Natural killer cell (primary cell): ENCODE data around the gene CCNQ. TPM values are rescaled to one million over a fixed set of nuclear protein-coding genes. Genes with fewer than 3 reads are reported as not detected.

ENCODE experiments used
- ATAC-seq, 3 donors: fragments of 150-1000 bp in 2 of 3; fragments of 200-7000 bp in 1 of 3; cut with Tn5 transposase; 1 replicate in 1 of 3; 2 replicates in 2 of 3; pipeline ENCODE4 v1.10.0; 2021; ENCODE audit warnings: mild to moderate bottlenecking in 2 of 3, moderate library complexity in 2 of 3
- DNase-seq, 2 donors: peaks; one replicate each; pipeline versions ENCODE4 v3.0.0 to v3.0.0-alpha.2; 2013 to 2021; ENCODE audit warnings: mixed read lengths in 1 of 2
- H3K27ac ChIP-seq: one replicate; pipeline ENCODE4 v1.5.1; 2013; ENCODE audit warnings: mild to moderate bottlenecking, low read length
- H3K27me3 ChIP-seq: one replicate; pipeline ENCODE4 v1.6.1; 2013; ENCODE audit warnings: low read length; ENCODE audit not compliant: control insufficient read depth, insufficient read depth
- H3K36me3 ChIP-seq: one replicate; pipeline ENCODE4 v1.6.1; 2013; ENCODE audit warnings: low read length; ENCODE audit not compliant: control insufficient read depth, insufficient read depth
- H3K4me1 ChIP-seq: one replicate; pipeline ENCODE4 v1.6.1; 2013; ENCODE audit warnings: low read length; ENCODE audit not compliant: control insufficient read depth, insufficient read depth
- H3K4me3 ChIP-seq: one replicate; pipeline ENCODE4 v1.5.1; 2013; ENCODE audit warnings: low read length
- H3K9me3 ChIP-seq: one replicate; pipeline ENCODE4 v1.6.1; 2013; ENCODE audit warnings: low read length; ENCODE audit not compliant: control insufficient read depth, insufficient read depth
- H3K27ac Mint-ChIP-seq, 2 donors: one replicate each; pipeline ENCODE4 v1.8.0; 2022; ENCODE audit warnings: mild to moderate bottlenecking in 2 of 2, mixed read lengths in 2 of 2, moderate library complexity in 1 of 2
- H3K27me3 Mint-ChIP-seq, 2 donors: one replicate each; pipeline ENCODE4 v1.8.0; 2022; ENCODE audit warnings: low read depth in 2 of 2, mixed read lengths in 2 of 2
- H3K36me3 Mint-ChIP-seq: one replicate; pipeline ENCODE4 v1.8.0; 2022; ENCODE audit warnings: mixed read lengths
- H3K4me1 Mint-ChIP-seq, 2 donors: one replicate each; pipeline ENCODE4 v1.8.0; 2022; ENCODE audit warnings: mixed read lengths in 2 of 2
- H3K4me3 Mint-ChIP-seq: one replicate; pipeline ENCODE4 v1.8.0; 2022; ENCODE audit warnings: mild to moderate bottlenecking, moderate library complexity, mixed read lengths
- H3K9me3 Mint-ChIP-seq, 2 donors: one replicate each; pipeline ENCODE4 v1.8.0; 2022; ENCODE audit warnings: mixed read lengths in 2 of 2
- CTCF ChIP-seq: fragments of 200-600 bp; IDR thresholded peaks from one replicate; pipeline ENCODE4 v1.8.0; 2022; ENCODE audit warnings: antibody characterized with exemption
- WGBS: methylation state at CpG from one replicate; pipeline ENCODE4 v1.1.7; 2013; ENCODE audit warnings: missing lambda C conversion rate; ENCODE audit not compliant: insufficient coverage; 5-methylcytosine and 5-hydroxymethylcytosine counted together
- intact Hi-C: fragments of 100-400 bp; cut with micrococcal nuclease; formaldehyde crosslinking; loops from one replicate; pipeline ENCODE4 v1.14.2; 2022
- total RNA-seq, 4 donors: library from RNA; stranded (reverse); fragments of 120-200 nt in 1 of 4; gene quantifications; one replicate each; pipeline versions ENCODE4 v1.2.3 to v1.2.4, GENCODE V29; 2013 to 2022

Gene CCNQ
- total RNA-seq, 3 donors from 2014 or later (not counting 1 experiment from before 2014, with no cell fraction given), result 9.0 to 17.2 (median 12.5) TPM

DNA sequence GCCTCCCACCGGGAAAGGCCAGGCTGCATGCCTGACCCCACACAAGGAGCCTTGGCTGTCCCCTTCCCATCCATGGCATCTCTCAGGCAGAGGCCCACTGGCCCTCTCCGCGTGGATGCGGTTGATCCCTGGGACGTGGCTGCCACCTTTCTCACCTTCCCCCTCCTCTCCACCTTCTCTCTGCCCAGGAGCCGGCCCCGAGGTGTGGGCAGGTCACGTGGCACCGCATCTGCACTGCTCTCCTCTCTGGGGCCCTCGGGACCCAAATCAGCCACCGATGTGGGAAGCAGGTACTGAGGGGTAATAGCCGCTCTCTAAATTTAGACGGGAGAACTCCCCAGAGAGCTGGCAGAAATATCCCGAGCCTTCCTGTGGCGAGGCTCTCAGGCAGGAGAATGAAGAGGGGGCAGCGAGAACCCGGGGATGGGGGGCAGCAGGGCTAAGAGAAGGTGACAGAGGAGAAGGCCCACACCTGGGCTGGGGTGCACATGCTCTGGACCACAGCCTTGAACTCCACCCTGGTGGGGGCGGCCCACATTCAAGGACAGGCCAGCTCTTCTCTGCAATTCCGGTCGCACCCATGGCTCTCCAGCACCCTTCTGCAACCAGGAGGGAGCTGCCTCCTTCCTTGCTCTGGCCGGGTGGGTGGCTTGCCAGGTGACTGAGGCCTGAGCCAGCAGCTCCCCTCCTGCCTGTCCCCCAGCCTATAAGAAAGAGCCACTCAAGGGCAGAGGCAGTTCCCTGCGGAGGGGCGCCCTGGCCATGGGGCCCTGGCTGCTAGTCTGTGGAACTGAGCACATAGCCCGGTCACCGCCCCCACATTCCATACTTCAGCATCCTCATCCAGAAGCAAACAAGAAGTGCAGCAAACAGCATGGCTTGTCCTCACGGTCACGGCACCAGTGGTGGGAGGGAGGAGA, 38.4 kb upstream of the CCNQ start:
- no peaks in the 10 kb centered on the region for H3K9me3 ChIP-seq
- H3K4me1 ChIP-seq, result no peaks in the 10 kb centered on the region
- no peak overlapping the region for H3K4me3 ChIP-seq
- ATAC-seq, result no peak
- no peaks in the 10 kb centered on the region for H3K36me3 ChIP-seq
- no peak overlapping the region for H3K27ac ChIP-seq
- H3K27me3 ChIP-seq, result no peaks in the 10 kb centered on the region
- H3K36me3 Mint-ChIP-seq, result no peaks in the 10 kb centered on the region
- WGBS, result 89% methylated on average over 19 of the region's 27 CpGs
- H3K27me3 Mint-ChIP-seq, result peaks cover 0 to 3% of the 10 kb centered on the region in 2 donors
- intact Hi-C loops, result no loop called here
- H3K4me1 Mint-ChIP-seq, result no peaks in the 10 kb centered on the region
- H3K4me3 Mint-ChIP-seq, result no peak overlapping the region
- no peaks in the 10 kb centered on the region for H3K9me3 Mint-ChIP-seq
- no peak for TF ChIP-seq CTCF
- no peak for DNase-seq
- H3K27ac Mint-ChIP-seq, result no peak overlapping the region

- TF ChIP-seq CTCF, result no peak
- Histone ChIP-seq H3K36me3 (no peaks in the 10 kb centered on the region), H3K27me3 (no peaks in the 10 kb centered on the region), H3K4me1 (no peaks in the 10 kb centered on the region), H3K4me3 (no peak overlapping the region), H3K27ac (no peak overlapping the region), H3K9me3 (no peaks in the 10 kb centered on the region)
- Mint-ChIP-seq H3K4me3 (no peak overlapping the region), H3K9me3 (no peaks in the 10 kb centered on the region), H3K27ac (no peak overlapping the region), H3K27me3 (peaks cover 0 to 3% of the 10 kb centered on the region in 2 donors), H3K4me1 (no peaks in the 10 kb centered on the region), H3K36me3 (no peaks in the 10 kb centered on the region)
- DNase-seq, result no peak
- ATAC-seq, result no peak
- intact Hi-C loops, result no loop called here
- 81% methylated on average over 5 of the region's 5 CpGs for WGBS
These were observed 37.8 kb upstream of the CCNQ start for GRCh38 chrX:153636716-153637115.

DNA sequence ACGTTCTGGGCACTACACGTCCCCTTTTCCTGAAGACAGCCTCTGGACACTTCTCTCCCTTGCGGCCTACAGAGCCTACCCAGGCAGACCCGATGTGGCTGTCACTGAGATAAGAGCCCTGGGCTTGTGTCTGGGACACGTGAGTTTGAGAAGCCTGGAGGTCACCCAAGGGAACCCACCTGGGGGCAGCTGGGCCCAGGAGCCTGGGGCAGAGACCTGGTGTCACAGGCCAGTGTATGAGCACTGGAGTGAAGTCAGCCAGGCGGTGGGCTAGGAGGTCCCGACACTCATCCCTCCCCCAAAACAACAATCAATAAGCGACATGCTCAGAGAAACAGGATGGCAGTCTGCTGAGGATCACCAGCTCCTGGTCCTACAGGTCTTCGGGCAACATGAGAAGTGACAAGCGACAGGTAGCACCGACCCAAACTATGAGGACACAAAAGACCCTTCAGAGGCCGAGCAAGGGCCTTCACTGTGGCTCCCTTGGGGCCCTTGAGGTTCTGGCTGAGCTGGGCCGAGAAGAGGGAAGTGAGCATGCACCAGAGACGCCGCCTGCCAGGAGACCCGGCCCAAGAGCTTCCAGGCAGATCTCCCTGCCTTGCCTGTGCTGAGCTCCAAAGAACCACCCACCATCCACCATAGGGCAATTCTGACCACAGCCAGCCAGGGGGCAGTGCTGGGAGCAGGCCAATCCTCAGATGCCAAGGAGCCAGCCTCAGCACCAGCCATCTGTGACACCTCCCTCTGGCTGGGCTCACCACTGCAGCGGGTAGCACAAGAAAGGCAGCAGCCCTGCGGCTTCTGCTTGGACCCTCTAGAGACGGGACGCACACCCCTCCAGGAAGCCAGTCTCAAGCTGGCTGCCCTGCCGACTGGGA, 37.1 kb upstream of the CCNQ start:
- Histone ChIP-seq H3K9me3 (no peaks in the 10 kb centered on the region), H3K27ac (no peak overlapping the region), H3K4me3 (no peak overlapping the region), H3K36me3 (no peaks in the 10 kb centered on the region), H3K4me1 (no peaks in the 10 kb centered on the region), H3K27me3 (no peaks in the 10 kb centered on the region)
- no peak for TF ChIP-seq CTCF
- Mint-ChIP-seq H3K9me3 (no peaks in the 10 kb centered on the region), H3K4me1 (no peaks in the 10 kb centered on the region), H3K4me3 (no peak overlapping the region), H3K27me3 (peaks cover 0 to 3% of the 10 kb centered on the region in 2 donors), H3K27ac (no peak overlapping the region), H3K36me3 (no peaks in the 10 kb centered on the region)
- ATAC-seq, result peak in 2 of 3 donors; percentile 46 to 65
- peak in 1 of 2 donors; percentile 46 for DNase-seq
- intact Hi-C loops, result no loop called here
- WGBS, result 77% methylated on average over 21 of the region's 21 CpGs
